KBM-7 (cell line): Measurements from ENCODE around the gene ALG8.
A peak's percentile ranks its signal among the peaks of the same experiment; 100 is the strongest.
"Not testable (repeated sequence)": the region's sequence is repeated elsewhere in the genome, so short reads cannot be mapped to it uniquely, and the experiment has no call there.

Experiments used
- DNase-seq: peaks from one replicate; pipeline ENCODE4 v3.0.0-alpha.2; 2015
- in situ Hi-C: fragments of 300-500 bp; cut with MboI; formaldehyde crosslinking; loops from 2 replicates; pipeline ENCODE4 v1.14.3; 2020; ENCODE audit warnings: low sequenced_read_pairs, low pct_unique_long_range_greater_than_20kb, mixed read lengths

ALG8 gene

DNA sequence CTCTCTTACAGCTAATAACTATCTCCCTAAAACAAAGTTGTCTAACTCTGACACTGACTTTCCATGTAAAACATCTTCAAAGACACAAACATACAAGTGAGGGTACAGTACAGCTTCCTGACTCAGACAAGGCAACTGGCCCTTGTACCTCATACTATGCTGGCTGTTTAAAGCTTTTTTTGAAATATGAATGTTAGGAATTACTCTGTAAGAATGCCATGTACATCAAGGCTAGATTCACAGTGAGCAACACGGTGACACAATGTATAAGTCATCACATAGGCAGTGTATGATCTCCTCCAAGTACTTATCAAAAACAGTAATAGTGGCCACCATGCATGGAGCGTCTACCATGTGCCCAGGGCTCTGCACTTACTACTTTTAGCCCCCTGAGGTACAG lies 28.6 kb downstream of the ALG8 start:
- DNase-seq = no peak
- in situ Hi-C loops = no loop called here

DNA sequence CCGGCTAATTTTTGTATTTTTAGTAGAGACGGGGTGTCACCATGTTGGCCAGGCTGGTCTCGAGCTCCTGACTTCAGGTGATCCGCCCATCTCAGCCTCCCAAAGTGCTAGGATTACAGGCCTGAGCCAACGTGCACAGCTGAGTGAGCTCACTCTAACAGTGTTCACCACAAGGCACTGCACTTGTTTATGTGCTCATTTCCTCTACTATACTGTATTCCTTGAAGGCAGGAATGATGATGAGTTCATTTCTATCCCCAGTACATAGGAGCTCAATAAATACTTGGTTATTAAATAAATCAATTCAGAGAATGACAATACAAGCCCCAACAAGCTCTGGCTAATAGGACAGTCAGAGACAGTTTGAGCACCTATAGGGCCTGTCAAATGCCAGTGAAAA lies 29.1 kb downstream of the ALG8 start:
- no peak for DNase-seq
- in situ Hi-C loops = no loop called here

GRCh38 chr11:78109081-78110015 lies 30.1 kb downstream of the ALG8 start:
- in situ Hi-C loops = no loop called here

GRCh38 chr11:78100676-78101472 lies 38.6 kb downstream of the ALG8 start:
- no peak for DNase-seq

More at GRCh38 chr11:78109081-78110015, 30.1 kb downstream of the ALG8 start:
- no peak for DNase-seq

GRCh38 chr11:78100261-78100660 lies 39.2 kb downstream of the ALG8 start:
- in situ Hi-C loops = no loop called here
- DNase-seq = no peak

More at GRCh38 chr11:78100676-78101472, 38.6 kb downstream of the ALG8 start:
- in situ Hi-C loops = no loop called here

DNA sequence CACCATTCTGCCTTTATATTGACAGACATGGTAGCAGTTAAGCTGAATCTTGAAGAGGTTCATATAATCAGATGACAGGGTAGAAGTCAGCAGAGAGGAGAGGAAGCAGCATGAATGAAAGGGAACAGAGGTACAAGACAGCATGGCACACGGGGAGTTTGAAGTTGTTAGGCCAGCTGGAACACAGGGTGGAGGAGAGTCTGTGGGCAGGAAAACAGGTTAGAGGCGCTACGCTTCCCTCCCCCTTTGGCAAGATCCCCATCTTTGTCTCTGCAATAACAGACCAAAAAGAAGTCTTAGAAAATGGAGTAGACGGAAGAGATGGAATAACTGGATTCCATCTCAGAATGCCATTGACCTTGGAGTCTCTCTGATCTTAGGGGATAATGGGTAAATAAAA lies 39.8 kb downstream of the ALG8 start:
- in situ Hi-C loops = no loop called here
- DNase-seq = no peak

DNA sequence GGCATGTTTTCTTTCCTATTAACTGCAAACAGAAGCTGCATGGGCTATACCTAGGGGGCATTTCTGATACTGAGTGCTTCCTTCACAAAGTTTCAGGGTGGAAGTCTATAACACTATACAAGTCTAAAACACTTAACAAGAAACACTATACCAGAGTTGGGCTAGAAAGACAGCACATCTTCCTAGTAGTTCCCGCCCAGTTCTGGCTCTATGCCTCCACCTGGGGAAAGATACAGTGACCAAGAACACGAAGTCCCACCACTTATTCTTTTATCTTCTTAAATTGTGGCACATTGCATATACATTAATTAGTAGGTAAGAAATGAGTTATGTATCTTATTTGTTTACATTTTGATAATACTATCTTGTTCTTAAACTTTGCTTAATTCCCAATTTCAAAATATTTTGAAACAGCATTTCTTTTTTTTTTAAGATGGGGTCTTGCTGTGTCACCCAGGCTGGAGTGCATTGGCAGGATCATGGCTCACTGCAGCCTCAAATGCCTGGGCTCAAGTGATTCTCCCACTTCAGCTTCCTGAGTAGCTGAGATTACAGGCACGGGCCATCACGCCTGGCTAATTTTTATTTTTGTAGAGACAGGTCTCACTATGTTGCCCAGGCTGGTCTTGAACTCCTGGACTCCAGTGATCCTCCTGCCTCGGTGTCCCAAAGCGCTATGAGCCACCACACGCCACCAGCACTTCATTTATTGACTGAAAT lies 41.6 kb downstream of the ALG8 start:
- DNase-seq = no peak
- in situ Hi-C loops = no loop called here

GRCh38 chr11:78094250-78094649 lies 45.2 kb downstream of the ALG8 start:
- in situ Hi-C loops = no loop called here
- DNase-seq = no peak

- in situ Hi-C loops, DNase-seq: not testable (repeated sequence)
These were observed 52.8 kb downstream of the ALG8 start for GRCh38 chr11:78086521-78087074.

- no peak for DNase-seq
- in situ Hi-C loops = no loop called here
These were observed 53.5 kb downstream of the ALG8 start for GRCh38 chr11:78085972-78086371.

DNA sequence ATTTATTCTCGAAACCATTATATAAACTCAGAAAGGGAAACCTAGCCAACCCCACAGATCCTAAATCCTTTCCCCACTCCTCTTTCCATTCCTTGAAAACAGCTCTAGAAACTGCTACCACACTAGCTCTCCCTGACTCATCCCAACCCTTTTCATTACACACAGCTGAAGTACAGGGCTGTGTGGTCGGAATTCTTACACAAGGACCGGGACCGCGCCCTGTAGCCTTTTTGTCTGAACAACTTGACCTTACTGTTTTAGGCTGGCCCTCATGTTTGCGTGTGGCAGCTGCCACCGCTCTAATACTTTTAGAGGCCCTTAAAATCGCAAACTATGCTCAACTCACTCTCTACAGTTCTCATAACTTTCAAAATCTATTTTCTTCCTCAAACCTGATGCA lies 54.9 kb downstream of the ALG8 start:
- in situ Hi-C loops, DNase-seq: not testable (repeated sequence)

DNA sequence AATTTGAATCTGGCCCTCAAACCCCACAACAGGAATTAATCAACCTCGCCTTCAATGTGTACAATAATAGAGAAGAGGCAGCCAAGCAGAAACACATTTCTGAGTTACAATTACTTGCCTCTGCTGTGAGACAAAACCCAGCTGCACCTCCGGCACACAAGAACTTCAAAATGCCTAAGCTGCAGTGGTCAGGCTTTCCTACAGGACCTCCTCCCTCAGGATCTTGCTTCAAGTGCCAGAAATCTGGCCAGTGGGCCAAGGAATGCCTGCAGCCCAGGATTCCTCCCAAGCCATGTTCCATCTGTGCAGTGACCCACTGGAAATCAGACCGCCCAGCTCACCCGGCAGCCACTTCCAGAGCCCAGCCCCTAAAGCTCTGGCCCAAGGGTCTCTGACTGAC lies 56.4 kb downstream of the ALG8 start:
- in situ Hi-C loops = no loop called here
- no peak for DNase-seq

DNA sequence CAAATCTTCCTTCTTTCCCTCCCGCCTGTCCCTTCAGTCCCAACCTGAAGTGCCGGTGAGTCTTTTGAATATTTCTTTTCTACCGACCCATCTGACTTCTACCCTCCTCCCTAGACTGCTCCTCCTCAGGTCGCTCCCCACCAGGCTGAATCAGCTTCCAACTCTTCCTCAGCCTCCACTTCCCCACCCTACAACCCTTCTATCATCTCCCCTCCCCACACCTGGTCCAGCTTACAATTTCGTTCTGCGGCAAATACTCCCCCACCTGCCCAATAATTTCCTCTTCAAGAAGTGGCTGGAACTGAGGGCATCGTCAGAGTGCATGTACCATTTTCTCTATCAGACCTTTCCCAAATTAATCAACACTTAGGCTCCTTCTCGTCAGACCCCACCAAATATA lies 57.3 kb downstream of the ALG8 start:
- in situ Hi-C loops = no loop called here

GRCh38 chr11:78081583-78081982 lies 57.8 kb downstream of the ALG8 start:
- in situ Hi-C loops = no loop called here
- no peak for DNase-seq

More for the DNA sequence above, 57.3 kb downstream of the ALG8 start:
- no peak for DNase-seq

- DNase-seq = peak; percentile 39
- in situ Hi-C loops = no loop called here
These were observed 58.5 kb downstream of the ALG8 start for GRCh38 chr11:78080818-78081495.

DNA sequence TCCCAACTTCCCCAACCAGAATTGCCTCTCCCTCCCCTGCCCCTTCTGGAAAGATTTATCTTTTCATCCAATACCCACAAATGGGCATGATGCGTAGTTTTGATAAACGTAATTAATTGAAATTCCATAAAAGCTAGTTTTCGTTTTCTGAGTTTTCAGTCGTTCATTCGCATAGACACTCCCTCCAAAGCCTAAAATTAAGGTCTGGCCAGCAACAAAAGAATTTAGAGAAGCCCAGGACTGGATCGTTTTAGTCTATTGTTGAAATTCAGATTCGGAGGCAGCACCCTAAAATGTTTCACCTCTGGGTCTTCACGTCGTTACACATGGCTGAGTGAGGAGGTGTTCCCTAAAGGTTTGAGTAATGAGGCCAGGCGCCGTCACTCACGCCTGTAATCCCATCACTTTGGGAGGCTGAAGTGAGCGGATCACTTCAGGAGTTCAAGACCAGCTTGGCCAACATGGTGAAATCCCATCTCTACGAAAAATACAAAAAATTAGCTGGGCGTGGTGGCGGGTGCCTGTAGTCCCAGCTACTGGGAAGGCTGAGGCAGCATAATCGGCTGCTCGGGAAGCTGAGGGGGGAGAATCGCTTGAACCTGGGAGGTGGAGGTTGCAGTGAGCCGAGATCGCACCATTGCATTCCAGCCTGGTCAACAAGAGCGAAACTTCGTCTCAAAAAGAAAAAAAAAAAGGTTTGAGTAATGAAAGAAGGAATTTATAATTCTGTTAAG lies 59.2 kb downstream of the ALG8 start:
- in situ Hi-C loops = no loop called here
- no peak for DNase-seq

GRCh38 chr11:78079232-78080083 lies 60.0 kb downstream of the ALG8 start, which contains the start of gene NDUFC2:
NDUFC2 (minus strand) TSS chr11:78079862; CDS start chr11:78079744, 118 bp downstream.
- in situ Hi-C loops = no loop called here
- DNase-seq = peak; percentile 81
